HCT116 (cell line): ENCODE measurements around the gene FAM47E. TPM values are rescaled to one million over a fixed set of nuclear protein-coding genes. Genes with fewer than 3 reads are reported as not detected.

Source experiments
- ATAC-seq: fragments of 200-7000 bp; cut with Tn5 transposase; 2 replicates; pipeline ENCODE4 v1.9.1; 2020; ENCODE audit warnings: mild to moderate bottlenecking, moderate library complexity
- BruUV-seq: library from RNA; stranded (reverse); fragments of 400-500 nt; replicated peaks from 2 replicates; lab custom pipeline; 2021; lab: Mats Ljungman, UMichigan
- CTCF ChIA-PET: fragments of 300-600 bp; sonication (Branson Sonifier 250); formaldehyde crosslinking; loops from one replicate; lab custom pipeline; 2021; ENCODE audit warnings: antibody characterized with exemption; lab: Charles Lee
- POLR2A ChIA-PET: fragments of 300-600, 350-600 bp; sonication (Branson Sonifier 250); formaldehyde crosslinking; loops from one replicate; lab custom pipeline; 2021; ENCODE audit warnings: antibody characterized with exemption; lab: Charles Lee
- RAD21 ChIA-PET, 2 experiments: fragments of 300-600 bp; sonication (Branson Sonifier 250); formaldehyde crosslinking; loops; one replicate each; lab custom pipeline; 2023; ENCODE audit warnings: low total read pairs in 2 of 2; ENCODE audit not compliant: uncharacterized antibody in 2 of 2, unreplicated experiment in 2 of 2, low non-redundant PET in 1 of 2; lab: Charles Lee
- DNase-seq: peaks from one replicate; pipeline ENCODE4 v3.0.0-alpha.2; 2010; ENCODE audit warnings: low read depth, low spot score
- H2AFZ ChIP-seq: fragments of 200-600 bp; shearing (Covaris generic), sonication (generic); 2 replicates; pipeline ENCODE4 v1.6.1; 2017; ENCODE audit warnings: low read depth, mixed run types, mixed read lengths, antibody characterized with exemption, low read length; ENCODE audit not compliant: poor library complexity, severe bottlenecking
- H3K27ac ChIP-seq: 2 replicates; pipeline ENCODE4 v1.5.1; 2012; ENCODE audit warnings: low read depth, low read length
- H3K27me3 ChIP-seq: fragments of 200-600 bp; sonication (generic); 2 replicates; pipeline ENCODE4 v1.6.1; 2016; ENCODE audit warnings: mixed run types, low read length, mixed read lengths; ENCODE audit not compliant: insufficient read depth
- H3K36me3 ChIP-seq, 2 experiments: fragments of 200-500 bp in 1 of 2; fragments of 200-600 bp in 1 of 2; sonication (Bioruptor generic) in 1 of 2; sonication (generic) in 1 of 2; 2 replicates each; pipeline versions ENCODE4 v1.5.1 to v1.6.1; 2014 to 2016; ENCODE audit warnings: low read length in 2 of 2, inconsistent platforms in 1 of 2, mixed read lengths in 1 of 2, mixed run types in 1 of 2; ENCODE audit not compliant: insufficient read depth in 2 of 2, control insufficient read depth in 1 of 2
- H3K4me1 ChIP-seq, 2 experiments: fragments of 200-600 bp in 1 of 2; sonication (generic) in 1 of 2; 2 replicates each; pipeline versions ENCODE4 v1.5.1 to v1.6.1; 2012 to 2017; ENCODE audit warnings: low read length in 2 of 2, inconsistent platforms in 1 of 2, mild to moderate bottlenecking in 1 of 2, mixed read lengths in 1 of 2, mixed run types in 1 of 2, moderate library complexity in 1 of 2; ENCODE audit not compliant: insufficient read depth in 2 of 2, control insufficient read depth in 1 of 2
- H3K4me2 ChIP-seq: fragments of 200-600 bp; sonication (generic); 2 replicates; pipeline ENCODE4 v1.6.1; 2017; ENCODE audit warnings: mixed run types, low read length, mixed read lengths
- H3K4me3 ChIP-seq, 2 experiments: fragments of 200-600 bp in 1 of 2; sonication (generic) in 1 of 2; replicated peaks in 1 of 2; 2 replicates each; pipeline ENCODE4 v1.5.1; 2011 to 2016; ENCODE audit warnings: low read length in 2 of 2, control low read depth in 1 of 2, low read depth in 1 of 2, mild to moderate bottlenecking in 1 of 2, mixed read lengths in 1 of 2, mixed run types in 1 of 2
- H3K79me2 ChIP-seq: fragments of 200-600 bp; sonication (generic); 2 replicates; pipeline ENCODE4 v1.6.1; 2017; ENCODE audit warnings: mild to moderate bottlenecking, mixed run types, low read length, moderate library complexity, mixed read lengths; ENCODE audit not compliant: insufficient read depth
- H3K9ac ChIP-seq: fragments of 200-600 bp; sonication (generic); 2 replicates; pipeline ENCODE4 v1.6.1; 2016; ENCODE audit warnings: low read length, mixed read lengths
- H3K9me2 ChIP-seq: fragments of 200-600 bp; sonication (generic), shearing (Covaris generic); 2 replicates; pipeline ENCODE4 v1.6.1; 2017; ENCODE audit warnings: mixed run types, mild to moderate bottlenecking, moderate library complexity; ENCODE audit not compliant: insufficient read depth
- H3K9me3 ChIP-seq, 2 experiments: fragments of 200-500 bp in 1 of 2; fragments of 200-600 bp in 1 of 2; sonication (Bioruptor generic) in 1 of 2; sonication (generic) in 1 of 2; 2 replicates each; pipeline ENCODE4 v1.6.1; 2014 to 2017; ENCODE audit warnings: low read length in 2 of 2, mixed read lengths in 2 of 2, inconsistent platforms in 1 of 2, low read depth in 1 of 2, mild to moderate bottlenecking in 1 of 2, mixed run types in 1 of 2, moderate library complexity in 1 of 2; ENCODE audit not compliant: control insufficient read depth in 1 of 2, insufficient read depth in 1 of 2
- H4K20me1 ChIP-seq: fragments of 200-600 bp; sonication (generic), shearing (Covaris generic); 2 replicates; pipeline ENCODE4 v1.6.1; 2017; ENCODE audit warnings: mixed run types, mild to moderate bottlenecking, moderate library complexity; ENCODE audit not compliant: insufficient read depth
- ATF3 ChIP-seq: IDR thresholded peaks from 2 replicates; pipeline ENCODE4 v1.6.1; 2012
- CEBPB ChIP-seq: IDR thresholded peaks from 2 replicates; pipeline ENCODE4 v1.6.1; 2012; ENCODE audit warnings: low read depth
- CTCF ChIP-seq, 3 experiments: fragments of 200-600 bp in 1 of 3; sonication (generic) in 1 of 3; IDR thresholded peaks in 2 of 3; conservative IDR thresholded peaks in 1 of 3; 2 replicates each; pipeline ENCODE4 v1.5.1; 2012 to 2017; ENCODE audit warnings: low read depth in 2 of 3, low read length in 2 of 3, antibody characterized with exemption in 1 of 3, borderline replicate concordance in 1 of 3, control low read depth in 1 of 3, mild to moderate bottlenecking in 1 of 3, mixed read lengths in 1 of 3, mixed run types in 1 of 3, moderate library complexity in 1 of 3; ENCODE audit not compliant: insufficient read depth in 1 of 3
- EGR1 ChIP-seq: IDR thresholded peaks from 2 replicates; pipeline ENCODE4 v1.6.1; 2012; ENCODE audit warnings: low read depth
- FOSL1 ChIP-seq: IDR thresholded peaks from 2 replicates; pipeline ENCODE4 v1.6.1; 2012; ENCODE audit warnings: low read depth
- MAX ChIP-seq: IDR thresholded peaks from 2 replicates; pipeline ENCODE4 v1.6.1; 2012
- POLR2A ChIP-seq: IDR thresholded peaks from 2 replicates; pipeline ENCODE4 v1.7.0; 2011; ENCODE audit warnings: borderline replicate concordance; ENCODE audit not compliant: insufficient read depth, insufficient read length; ENCODE audit errors: extremely low read depth
- RAD21 ChIP-seq: IDR thresholded peaks from 2 replicates; pipeline ENCODE4 v1.6.1; 2012; ENCODE audit warnings: low read depth, mild to moderate bottlenecking
- SIN3A ChIP-seq: IDR thresholded peaks from 2 replicates; pipeline ENCODE4 v1.6.1; 2012; ENCODE audit warnings: low read depth
- SP1 ChIP-seq: IDR thresholded peaks from 2 replicates; pipeline ENCODE4 v1.6.1; 2012; ENCODE audit warnings: low read depth
- SRF ChIP-seq: IDR thresholded peaks from 2 replicates; pipeline ENCODE4 v1.6.1; 2012; ENCODE audit warnings: low read depth
- ZNF274 ChIP-seq: fragments of 200-500 bp; sonication (Bioruptor generic); IDR thresholded peaks from 2 replicates; pipeline ENCODE4 v1.6.1; 2014; ENCODE audit warnings: mild to moderate bottlenecking, low read depth, low read length, inconsistent platforms
- intact Hi-C: fragments of 100-400 bp; cut with micrococcal nuclease; formaldehyde crosslinking; loops from 2 replicates; pipeline ENCODE4 v1.10.0; 2022
- total RNA-seq: library from RNA; stranded (reverse); gene quantifications from one replicate; pipeline ENCODE4 v1.2.1, GENCODE V29; 2021; ENCODE audit not compliant: unreplicated experiment

The FAM47E gene
- total RNA-seq, 1 experiment from 2014 or later: 0.91 TPM

GRCh38 chr4:76238701-76239100 is 12.8 kb upstream of the FAM47E start:
- no peak for ATAC-seq

More at GRCh38 chr4:76238701-76239100, 12.8 kb upstream of the FAM47E start:
- H3K27me3 ChIP-seq: no peaks in the 10 kb centered on the region
- intact Hi-C loops: no loop called here
- CTCF ChIA-PET: no interaction called here
- H3K9ac ChIP-seq: no peak overlapping the region
- peaks cover 6% of the 10 kb centered on the region for H3K79me2 ChIP-seq
- peaks cover 17 to 21% of the 10 kb centered on the region in 2 experiments for H3K4me1 ChIP-seq
- H3K9me2 ChIP-seq: no peaks in the 10 kb centered on the region
- no peak overlapping the region for H3K4me2 ChIP-seq
- no peak overlapping the region for H3K4me3 ChIP-seq
- POLR2A ChIA-PET: no interaction called here
- no peak for TF ChIP-seq EGR1
- TF ChIP-seq ATF3: no peak
- TF ChIP-seq SP1: no peak
- no peak for TF ChIP-seq ZNF274
- no peak for TF ChIP-seq MAX
- TF ChIP-seq POLR2A: no peak
- no peak for TF ChIP-seq RAD21
- no peak for TF ChIP-seq SIN3A
- no peak for TF ChIP-seq CTCF (IDR thresholded peaks at IDR 0.05 in 2 of 3, conservative IDR thresholded peaks at IDR 0.05 in 1 of 3; ENCODE audit: borderline replicate concordance in 1 of 3, insufficient read depth in 1 of 3, low read depth in 2 of 3, low read length in 2 of 3)
- TF ChIP-seq CEBPB: no peak
- no peak for TF ChIP-seq FOSL1
- TF ChIP-seq SRF: no peak
- no peak overlapping the region for H3K27ac ChIP-seq
- no peak for DNase-seq
- H4K20me1 ChIP-seq: no peaks in the 10 kb centered on the region
- no peak overlapping the region for H2AFZ ChIP-seq
- no TSS peak for BruUV-seq
- peaks cover 5 to 10% of the 10 kb centered on the region in 2 experiments; a peak in 3 of 4 replicates for H3K9me3 ChIP-seq
- no peaks in the 10 kb centered on the region for H3K36me3 ChIP-seq
- RAD21 ChIA-PET: no interaction called here
